Stimulated activated naive CD4-positive, alpha-beta T cell (primary cell): ENCODE results near the gene VDAC2.
"Not testable (repeated sequence)": the region's sequence is repeated elsewhere in the genome, so short reads cannot be mapped to it uniquely, and the experiment has no call there.

Experiments
- DNase-seq, 6 experiments: peaks; one replicate each; lab custom pipeline; 2025; lab: John Stamatoyannopoulos, UW

VDAC2 gene

DNA sequence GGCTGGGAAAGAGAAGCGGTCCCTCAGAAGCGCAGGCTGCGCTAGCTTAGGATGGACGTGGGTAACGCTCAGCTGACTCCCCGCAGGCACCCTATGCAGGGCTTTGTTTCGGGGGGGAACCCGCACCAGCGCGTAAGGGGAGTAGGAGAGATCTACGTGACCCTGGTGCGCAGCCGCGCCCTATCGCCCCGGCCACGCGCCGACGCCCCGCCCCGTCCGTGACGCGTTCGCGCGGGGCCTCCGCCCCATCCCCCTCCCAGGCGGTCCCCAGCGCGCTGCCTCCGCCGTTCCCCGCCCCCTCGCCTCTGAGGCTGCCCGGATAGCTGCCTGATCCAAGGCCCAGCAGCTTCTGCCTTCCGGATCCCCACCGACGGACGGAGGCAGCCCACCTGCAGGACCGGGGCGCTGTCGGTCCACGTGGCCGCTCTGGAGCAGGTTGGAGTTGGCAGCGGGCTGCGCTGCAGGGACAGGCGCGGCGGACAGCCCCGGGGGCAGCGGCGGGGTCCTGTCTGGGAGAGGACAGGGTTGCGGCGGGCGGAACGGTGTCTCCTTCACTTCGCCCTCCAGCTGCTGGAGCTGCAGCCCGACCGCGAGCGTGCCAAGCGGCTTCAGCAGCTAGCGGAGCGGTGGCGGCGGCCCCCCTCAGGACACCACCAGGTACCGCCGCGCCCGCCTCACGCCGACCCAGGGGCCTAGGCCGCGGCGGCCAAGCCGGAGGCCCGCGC, at the start of gene VDAC2:
VDAC2 (plus strand) TSS at position 515 of the 725 bp plus-strand sequence. CDS start 363 bp downstream, outside the sequence.
- DNase-seq = peak; percentile 91 to 99 (median 95)

DNA sequence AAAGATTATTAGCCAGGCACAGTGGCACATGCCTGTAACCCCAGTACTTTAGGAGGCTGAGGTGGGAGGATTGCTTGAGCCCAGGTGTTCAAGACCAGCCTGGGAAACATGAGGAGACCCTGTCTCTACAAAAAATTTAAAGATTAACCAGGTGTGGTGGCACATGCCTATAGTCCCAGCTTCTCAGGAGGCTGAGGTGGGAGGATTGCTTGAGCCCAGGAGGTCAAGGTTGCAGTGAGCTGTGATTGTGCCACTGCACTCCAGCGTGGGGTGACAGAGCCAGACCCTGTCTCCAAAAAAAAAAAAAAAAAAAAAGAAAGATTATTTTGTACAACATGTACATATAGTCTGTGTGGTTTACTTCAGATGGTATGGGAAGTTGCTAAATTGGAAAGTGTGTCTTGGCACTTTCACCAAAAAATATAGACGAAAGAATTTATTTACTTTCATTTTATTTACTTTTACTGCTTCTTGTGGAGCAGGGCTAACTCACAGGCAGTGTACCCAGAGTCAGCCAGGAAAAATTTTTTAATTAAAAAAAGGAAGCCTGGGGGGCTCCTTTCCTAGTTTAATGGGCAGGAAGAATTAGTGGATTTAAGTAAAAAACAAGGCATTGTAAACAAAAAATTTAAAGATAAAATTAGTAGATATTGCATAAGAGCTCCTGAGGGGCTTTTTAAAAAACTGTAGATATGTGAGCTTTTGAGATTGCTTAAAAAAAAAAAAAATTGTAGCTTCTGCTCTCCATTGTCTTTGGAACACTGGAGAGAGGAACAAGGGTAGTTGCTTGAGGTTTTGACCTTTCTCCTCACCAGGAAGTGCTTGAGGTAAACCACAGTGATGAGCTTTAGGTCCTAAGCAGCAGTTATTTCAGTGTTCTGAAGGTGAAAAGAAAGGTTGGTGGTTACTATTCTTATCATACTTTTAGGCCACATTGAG, 44.6 kb upstream of the VDAC2 start:
- no peak for DNase-seq

DNA sequence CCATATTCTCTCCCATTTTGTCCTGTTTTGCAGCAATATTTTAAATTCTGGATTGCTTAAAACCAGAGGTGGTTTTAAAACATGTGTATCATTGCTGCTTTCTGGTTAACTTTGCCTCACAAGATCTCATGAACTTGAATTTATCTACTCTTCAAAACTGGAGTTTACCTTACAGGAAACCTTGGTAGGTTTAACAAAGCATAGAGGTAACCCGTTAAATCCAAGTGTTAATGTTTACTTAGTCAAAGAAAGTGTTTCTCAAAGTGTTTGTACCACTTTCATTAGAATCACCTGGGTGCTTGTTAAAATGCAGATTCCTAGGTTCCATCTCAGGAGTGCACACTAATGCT, 44.0 kb upstream of the VDAC2 start:
- peak in 2 of 6 experiments; percentile 22 to 25 for DNase-seq

DNA sequence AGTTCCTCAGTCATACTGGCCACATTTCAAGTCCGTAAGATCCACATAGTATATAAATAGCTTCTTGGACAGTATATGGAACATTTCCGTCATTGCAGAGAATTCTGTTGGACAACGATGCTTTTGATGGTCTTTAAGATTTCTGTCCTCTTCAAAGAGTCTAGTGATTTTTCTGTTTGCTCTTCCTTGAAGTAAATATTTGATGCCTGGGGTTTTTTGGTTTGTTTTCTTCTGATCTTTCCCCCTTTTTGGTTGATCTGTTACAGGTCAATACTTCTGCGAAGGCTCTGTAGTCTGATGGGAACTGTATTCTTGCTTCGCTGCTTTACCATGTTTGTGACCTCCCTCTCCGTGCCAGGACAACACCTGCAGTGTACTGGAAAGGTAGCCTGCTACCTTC, 42.3 kb upstream of the VDAC2 start:
- no peak for DNase-seq

- no peak for DNase-seq
These were observed 40.4 kb upstream of the VDAC2 start for GRCh38 chr10:75170215-75170614.

GRCh38 chr10:75175046-75175445, 35.5 kb upstream of the VDAC2 start:
- DNase-seq = no peak

- no peak for DNase-seq
These were observed 34.5 kb upstream of the VDAC2 start for GRCh38 chr10:75176046-75176445.

DNA sequence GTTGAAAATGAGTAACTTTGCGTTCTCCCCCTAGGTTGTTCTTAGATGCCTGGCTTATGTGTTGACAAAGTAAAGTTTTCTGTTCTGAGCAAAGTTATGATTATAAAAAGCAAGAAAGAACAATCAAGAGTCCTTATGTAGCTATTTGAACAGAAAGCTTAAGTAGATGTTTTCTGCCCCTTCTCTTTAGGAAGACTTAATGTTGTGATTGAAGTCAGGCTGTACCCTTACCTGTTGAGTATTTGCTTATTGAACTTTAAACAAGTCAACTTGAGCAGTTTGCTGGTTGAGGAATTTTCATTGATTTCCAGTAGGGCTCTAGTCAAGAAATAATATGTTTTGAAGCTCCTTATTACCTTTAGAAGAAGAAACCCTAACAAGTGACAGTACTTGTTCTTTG, 33.9 kb upstream of the VDAC2 start:
- DNase-seq = no peak

DNA sequence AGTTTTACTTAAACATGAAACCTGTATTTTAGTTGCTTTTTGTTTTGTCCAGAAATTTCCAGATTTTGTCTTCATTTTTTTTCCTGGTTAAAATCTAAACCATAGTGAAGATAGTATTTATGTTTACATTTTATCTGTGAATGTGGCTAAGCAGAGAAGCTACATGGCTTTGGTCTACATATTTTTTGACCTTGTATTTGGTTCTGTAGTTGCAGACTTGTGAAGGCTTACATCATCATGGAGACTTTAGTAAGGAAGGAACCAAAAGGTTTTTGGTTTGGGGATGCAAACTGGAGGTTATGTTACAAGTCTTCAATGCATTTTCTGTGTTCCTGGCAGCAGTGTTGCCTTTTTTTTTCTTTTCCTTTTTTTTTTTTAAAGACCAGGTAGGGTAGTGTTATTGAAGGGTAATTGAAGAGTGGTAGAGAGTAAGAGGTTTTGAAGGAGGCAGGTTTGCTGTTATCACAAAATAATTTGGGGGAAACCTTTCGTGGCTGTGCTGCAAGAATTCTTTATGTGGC, 30.9 kb upstream of the VDAC2 start:
- no peak for DNase-seq

- DNase-seq = no peak
These were observed 30.0 kb upstream of the VDAC2 start for GRCh38 chr10:75180592-75180991.

GRCh38 chr10:75181073-75181472, 29.5 kb upstream of the VDAC2 start:
- no peak for DNase-seq

- no peak for DNase-seq
These were observed 24.3 kb upstream of the VDAC2 start for GRCh38 chr10:75186310-75186709.

GRCh38 chr10:75187961-75188426, 22.6 kb upstream of the VDAC2 start:
- DNase-seq = peak; percentile 31 to 81 (median 66)

GRCh38 chr10:75188522-75188921, 22.1 kb upstream of the VDAC2 start:
- not testable (repeated sequence) for DNase-seq

DNA sequence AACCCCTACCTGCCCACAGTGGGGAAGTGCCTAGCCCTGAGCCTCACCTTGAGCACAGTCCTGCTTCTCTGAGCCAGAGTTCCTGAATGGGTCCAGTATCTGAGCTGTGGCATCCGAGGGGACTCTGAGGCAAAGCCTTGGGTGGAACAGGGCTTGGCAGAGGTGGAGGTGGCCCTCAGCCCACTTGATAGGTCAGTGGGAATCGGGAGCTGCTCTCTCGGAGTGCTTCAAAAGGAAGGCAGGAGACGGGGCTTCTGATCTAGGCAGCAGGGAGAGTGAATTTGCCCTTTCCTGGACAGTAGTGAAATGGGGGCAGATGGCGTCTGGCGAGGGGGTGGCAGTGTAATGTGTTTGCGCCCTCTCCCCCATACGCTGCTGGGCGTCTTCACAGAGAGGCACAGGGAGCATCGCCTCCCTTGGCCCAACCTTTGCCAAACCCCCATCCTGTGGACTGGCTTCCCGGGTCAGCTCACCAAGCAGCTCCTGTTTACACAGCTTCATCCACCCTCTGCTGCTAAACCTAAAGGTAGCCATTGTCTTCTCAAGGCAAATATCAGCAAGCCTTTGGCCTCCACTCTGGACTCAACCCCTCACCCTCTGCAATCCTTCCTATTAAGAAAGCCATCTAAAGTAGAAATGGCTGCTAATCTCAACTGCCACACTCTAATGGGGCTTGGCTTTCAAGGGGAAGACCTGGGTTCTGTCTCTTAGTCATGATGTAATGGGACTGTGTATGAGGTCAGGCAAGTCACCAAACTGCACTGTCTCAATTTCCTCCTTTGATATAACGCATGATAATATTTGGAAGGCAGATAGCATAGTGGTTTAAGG, 21.1 kb upstream of the VDAC2 start:
- DNase-seq = no peak

DNA sequence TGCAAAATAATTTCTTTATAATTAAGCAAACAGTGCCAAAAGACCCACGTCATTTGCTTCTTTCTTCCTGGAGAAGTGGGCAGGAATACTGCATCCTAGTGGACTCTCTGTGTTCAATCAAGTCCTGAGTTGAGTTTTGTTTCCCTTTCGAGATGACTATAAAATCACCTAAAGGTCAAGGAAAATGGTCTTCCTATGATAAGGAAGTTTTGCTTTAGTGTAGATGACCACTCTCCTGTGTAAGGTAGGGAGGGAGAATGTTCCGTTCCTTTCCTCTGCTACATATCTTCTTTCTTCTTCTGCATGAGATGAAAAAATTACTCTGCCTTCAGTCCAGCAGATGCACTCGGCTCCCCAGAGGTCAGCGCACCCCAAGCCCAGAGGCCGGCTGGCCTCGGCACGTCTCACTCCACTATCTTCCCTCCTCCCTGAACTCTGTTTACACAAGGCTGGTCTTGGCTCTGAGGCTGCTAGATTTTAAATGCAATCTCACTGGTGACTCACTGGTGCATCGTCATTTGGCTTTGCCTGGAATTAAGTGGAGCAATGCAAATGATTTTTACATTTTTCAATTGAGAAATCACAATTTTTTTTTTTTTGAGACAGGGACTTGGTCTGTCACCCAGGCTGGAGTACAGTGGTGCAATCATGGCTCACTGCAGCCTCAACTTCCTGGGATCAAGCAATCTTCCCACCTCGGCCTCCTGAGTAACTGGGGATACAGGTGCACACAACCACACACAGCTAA, 18.6 kb upstream of the VDAC2 start:
- no peak for DNase-seq

DNA sequence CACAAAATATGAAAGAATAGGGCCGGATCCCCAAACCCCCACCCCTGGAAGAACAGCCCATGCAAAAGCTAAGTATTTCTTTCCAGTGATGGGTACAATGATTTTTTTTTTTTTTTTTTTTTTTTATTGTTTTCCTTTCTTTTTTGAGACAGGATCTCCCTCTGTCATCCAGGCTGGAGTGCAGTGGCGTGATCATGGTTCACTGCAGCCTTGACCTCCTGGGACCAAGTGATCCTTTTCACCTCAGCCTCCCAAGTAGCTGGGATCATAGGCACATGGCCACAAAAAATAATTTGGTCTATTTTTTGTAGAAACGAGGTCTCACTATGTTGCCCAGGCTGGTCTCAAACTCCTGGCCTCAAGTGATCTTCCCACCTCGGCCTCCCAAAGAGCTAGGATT, 16.0 kb upstream of the VDAC2 start:
- DNase-seq = not testable (repeated sequence)

- DNase-seq = no peak
These were observed 15.4 kb upstream of the VDAC2 start for GRCh38 chr10:75195035-75195763.

DNA sequence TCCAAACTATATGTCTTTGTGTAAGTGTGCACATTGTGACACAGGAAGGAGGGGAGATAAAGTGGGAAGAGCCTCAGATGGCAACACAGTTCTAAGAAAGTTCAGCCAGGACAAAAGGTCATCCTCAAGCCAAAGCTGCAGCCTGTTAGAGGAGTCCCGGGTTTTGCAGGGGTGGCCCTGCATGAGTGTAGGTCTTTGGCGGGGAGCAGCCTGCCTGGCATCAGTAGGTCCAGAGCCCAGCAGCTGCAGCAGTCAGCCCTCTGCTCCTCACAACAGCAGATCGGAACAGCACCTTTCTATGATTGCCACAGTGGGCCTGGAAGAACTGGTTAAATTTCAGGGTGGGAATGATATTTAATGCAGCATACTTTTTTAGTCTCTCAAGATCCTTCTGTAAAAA, 13.5 kb upstream of the VDAC2 start:
- no peak for DNase-seq

DNA sequence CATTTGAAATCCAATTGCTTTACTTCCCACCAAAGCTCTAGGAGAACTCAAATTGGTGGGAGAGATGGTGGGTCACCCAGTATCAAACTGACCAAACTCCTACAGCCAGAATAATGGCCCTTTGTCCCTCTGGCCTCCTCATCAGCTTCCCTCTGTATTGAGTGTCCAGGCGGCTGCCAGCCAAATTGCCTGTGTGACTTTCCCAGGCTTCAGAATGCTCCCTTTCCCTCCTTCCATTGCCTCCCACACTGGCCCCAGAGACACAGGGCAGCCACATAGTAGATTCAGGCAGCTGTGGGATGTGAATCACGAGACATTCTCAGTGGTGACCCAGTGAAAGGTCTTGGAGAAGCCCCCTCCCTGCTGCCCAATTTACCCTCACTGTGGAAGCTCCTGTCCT, 12.7 kb upstream of the VDAC2 start:
- DNase-seq = no peak
